HFF-Myc (cell line): ENCODE measurements around the gene PRR33.
"Not testable (repeated sequence)": the region's sequence is repeated elsewhere in the genome, so short reads cannot be mapped to it uniquely, and the experiment has no call there.

Source experiments
- DNase-seq: peaks from one replicate; pipeline ENCODE4 v3.0.0-alpha.2; 2011; ENCODE audit warnings: low read depth; ENCODE audit errors: extremely low read depth
- H3K4me3 ChIP-seq: replicated peaks from 2 replicates; pipeline ENCODE4 v1.5.1; 2011; ENCODE audit warnings: low read depth, mild to moderate bottlenecking, control low read depth, low read length
- TF ChIP-seq, protein P1 (sequence below): IDR thresholded peaks from 2 replicates; pipeline ENCODE4 v1.5.1; 2012; ENCODE audit warnings: mild to moderate bottlenecking, low read depth, low read length, control low read depth; ENCODE audit errors: missing control alignments

Gene PRR33

DNA sequence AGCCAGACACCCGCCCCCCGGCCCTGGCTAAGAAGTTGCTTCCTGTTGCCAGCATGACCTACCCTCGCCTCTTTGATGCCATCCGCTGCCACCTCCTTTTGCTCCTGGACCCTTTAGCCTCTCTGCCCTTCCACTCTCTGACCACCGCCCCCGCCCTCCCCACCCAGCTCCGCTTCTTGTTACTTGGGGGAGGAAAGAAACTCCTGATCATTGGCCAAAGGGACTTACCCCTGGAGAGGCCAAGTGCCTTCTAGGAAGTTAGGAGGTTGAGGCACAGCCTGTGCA, at the start of gene PRR33:
Gene PRR33, minus strand, starts transcription at position 65 of the 285 bp plus-strand sequence. CDS start 1,311 bp downstream, outside the sequence.
- no peak within 1 kb of the TSS for H3K4me3 ChIP-seq
- TF ChIP-seq, protein P1, sequence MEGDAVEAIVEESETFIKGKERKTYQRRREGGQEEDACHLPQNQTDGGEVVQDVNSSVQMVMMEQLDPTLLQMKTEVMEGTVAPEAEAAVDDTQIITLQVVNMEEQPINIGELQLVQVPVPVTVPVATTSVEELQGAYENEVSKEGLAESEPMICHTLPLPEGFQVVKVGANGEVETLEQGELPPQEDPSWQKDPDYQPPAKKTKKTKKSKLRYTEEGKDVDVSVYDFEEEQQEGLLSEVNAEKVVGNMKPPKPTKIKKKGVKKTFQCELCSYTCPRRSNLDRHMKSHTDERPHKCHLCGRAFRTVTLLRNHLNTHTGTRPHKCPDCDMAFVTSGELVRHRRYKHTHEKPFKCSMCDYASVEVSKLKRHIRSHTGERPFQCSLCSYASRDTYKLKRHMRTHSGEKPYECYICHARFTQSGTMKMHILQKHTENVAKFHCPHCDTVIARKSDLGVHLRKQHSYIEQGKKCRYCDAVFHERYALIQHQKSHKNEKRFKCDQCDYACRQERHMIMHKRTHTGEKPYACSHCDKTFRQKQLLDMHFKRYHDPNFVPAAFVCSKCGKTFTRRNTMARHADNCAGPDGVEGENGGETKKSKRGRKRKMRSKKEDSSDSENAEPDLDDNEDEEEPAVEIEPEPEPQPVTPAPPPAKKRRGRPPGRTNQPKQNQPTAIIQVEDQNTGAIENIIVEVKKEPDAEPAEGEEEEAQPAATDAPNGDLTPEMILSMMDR: no peak
- DNase-seq: no peak

DNA sequence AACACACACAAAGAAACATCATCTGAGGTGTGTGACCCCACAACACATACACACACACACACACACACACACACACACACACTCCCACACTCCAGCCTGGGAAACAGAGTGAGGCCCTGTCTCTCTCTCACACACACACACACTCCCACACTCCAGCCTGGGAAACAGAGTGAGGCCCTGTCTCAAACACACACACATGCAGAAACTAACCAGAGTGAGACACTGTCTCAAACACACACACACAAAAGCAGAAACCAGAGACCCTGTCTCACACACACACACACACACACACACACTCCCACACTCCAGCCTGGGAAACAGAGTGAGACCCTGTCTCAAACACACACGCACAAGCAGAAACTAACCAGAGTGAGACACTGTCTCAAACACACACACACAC, 48.1 kb upstream of the PRR33 start:
- not testable (repeated sequence) for H3K4me3 ChIP-seq, DNase-seq

DNA sequence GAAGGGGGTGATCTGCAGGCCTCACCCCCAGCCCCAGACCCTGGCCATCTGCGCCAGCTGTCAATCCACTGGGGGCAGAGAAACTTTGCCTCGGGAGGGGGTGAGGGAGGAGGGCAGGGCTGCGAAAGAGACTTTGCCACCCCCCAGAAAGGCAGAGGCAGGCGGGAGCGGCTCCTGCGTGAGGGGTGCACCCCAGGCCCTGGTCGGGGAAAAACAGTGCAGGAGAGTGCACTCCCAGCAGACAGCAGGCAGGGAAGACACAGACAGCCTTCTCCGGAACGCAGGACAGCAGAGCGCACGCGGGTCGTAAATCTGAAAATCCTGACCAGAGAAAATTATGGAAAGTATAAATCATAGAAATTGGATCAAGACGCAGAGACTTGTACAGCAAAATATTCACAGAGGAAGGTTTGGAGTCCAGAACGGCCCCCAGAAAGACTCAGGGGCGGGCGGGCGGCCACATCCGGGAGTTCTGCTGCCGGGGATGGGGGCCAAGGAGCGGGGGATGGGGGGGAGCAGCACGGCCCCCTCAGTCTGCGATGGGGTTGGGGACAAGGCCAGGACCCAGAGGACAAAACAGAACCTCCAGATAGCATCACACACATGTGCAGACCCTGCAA, 47.4 kb upstream of the PRR33 start:
- TF ChIP-seq, protein P1: no peak
- no peak overlapping the region for H3K4me3 ChIP-seq
- DNase-seq: no peak

DNA sequence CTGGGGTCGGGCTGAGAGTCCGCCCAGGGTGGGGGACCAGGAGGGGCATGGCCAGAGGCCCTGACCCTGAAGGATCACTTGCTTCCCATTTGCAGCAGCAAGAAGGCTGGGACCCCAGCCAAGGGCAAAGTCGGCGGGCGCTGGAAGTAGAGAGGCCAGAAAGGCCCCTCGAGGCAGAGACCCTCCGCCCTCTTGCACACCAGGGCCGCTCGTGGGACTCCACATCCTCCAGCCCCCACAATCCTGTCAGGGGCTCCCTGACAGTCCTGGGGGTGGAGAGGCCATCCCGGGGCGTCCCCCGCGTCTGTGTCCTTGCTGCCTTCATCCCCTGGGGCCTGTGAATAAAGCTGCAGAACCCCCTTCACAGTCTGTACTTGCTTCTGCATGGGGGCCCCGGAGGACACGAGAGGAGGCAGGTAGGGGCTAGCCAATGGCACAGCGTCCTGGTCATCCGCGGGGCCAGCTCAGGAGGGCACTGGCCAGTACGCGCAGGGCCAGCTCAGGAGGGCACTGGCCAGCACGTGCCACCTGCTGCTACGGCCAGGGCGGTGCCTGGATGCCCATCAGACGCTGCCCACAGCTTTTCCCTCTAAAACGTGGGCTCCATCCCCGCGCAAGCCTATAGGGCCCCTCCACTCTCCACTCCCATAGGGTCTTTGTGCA, 46.8 kb upstream of the PRR33 start:
- no peak overlapping the region for H3K4me3 ChIP-seq
- TF ChIP-seq, protein P1: no peak
- DNase-seq: no peak

DNA sequence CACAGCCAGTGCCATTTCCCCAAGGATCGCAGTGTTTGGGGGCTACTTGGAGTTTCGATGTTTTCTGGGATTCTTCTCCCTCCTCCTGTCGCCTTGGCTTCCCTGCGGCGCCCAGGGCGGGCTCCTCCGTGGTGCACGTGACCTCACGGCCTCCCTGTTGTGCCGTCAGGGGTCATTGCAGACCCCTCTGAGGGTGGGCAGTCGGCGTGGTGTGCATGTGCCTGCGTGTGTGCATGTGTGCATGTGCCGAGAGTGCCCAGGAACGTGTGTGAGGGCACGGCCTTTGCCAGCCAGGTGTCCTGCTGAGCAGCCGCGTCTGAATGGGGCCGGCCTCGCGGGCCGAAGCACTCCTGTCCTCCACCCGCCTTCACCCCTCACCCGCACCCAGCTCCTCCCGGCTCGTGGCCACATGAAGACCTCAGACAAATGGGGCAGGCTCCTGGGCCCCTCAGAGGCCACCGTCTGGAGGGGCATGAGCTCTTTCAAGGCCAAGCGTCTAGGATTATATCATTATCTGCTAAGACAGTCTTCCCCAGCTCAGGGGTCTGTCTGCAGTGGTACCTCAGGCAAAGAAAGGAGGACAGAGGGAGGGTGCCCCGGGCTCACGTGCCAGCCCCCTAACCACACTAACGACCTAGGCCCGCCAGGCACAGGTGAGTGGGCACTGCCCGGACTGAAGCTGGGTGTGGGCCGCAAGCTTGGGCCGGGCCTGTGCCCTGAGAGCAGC, 46.1 kb upstream of the PRR33 start:
- no peak for DNase-seq
- TF ChIP-seq, protein P1: no peak
- no peak overlapping the region for H3K4me3 ChIP-seq

DNA sequence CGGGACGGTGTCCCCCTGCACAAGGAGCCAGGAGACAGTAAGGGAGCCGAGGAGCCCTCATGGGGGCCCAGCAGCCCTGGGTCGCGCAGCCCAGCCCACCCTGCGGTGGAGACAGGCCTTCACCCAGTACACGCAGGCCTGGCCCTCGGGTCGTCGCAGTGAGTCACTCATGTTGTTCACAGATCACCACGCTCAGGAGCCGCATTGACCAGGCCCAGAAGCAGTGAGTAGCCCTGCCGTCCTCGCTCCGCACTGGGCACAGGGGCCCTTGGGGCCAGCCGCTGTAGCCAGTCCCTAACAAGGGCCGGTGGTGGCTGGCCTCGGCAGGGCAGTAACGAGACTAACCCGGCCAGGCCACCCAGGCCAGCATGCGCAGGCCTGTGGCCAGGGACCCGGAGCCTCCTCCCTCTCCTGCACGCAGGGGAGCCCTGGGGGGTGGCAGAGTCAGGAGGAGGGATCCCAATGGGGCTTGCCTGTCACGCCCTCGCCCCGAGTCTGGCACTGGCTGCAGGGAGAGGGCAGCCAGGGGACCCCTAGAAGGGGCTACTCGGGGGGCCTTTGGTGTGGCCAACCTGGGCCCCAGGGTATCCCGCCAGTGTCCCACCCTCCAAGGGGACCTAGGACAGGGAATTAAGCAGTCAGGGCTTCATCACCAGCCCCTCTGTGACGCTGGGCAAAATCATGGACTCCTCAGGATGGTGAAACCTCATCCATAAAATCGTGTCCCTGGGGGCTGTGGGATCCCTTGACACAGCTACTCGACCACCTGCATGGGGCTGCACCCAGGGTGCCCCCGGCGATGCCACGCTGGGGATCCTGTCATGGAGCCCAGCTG, 45.3 kb upstream of the PRR33 start:
- H3K4me3 ChIP-seq: no peak overlapping the region
- TF ChIP-seq, protein P1: no peak
- no peak for DNase-seq
